ENCODE data around the gene NR4A3. TPM values are rescaled to one million over a fixed set of nuclear protein-coding genes. Genes with fewer than 3 reads are reported as not detected.
A peak's percentile ranks its signal among the peaks of the same experiment; 100 is the strongest.

NR4A3 gene
- total RNA-seq, 5 donors from 2014 or later (not counting 1 experiment from before 2014, with no cell fraction given), result 1.3 to 45.0 (median 1.8) TPM

DNA sequence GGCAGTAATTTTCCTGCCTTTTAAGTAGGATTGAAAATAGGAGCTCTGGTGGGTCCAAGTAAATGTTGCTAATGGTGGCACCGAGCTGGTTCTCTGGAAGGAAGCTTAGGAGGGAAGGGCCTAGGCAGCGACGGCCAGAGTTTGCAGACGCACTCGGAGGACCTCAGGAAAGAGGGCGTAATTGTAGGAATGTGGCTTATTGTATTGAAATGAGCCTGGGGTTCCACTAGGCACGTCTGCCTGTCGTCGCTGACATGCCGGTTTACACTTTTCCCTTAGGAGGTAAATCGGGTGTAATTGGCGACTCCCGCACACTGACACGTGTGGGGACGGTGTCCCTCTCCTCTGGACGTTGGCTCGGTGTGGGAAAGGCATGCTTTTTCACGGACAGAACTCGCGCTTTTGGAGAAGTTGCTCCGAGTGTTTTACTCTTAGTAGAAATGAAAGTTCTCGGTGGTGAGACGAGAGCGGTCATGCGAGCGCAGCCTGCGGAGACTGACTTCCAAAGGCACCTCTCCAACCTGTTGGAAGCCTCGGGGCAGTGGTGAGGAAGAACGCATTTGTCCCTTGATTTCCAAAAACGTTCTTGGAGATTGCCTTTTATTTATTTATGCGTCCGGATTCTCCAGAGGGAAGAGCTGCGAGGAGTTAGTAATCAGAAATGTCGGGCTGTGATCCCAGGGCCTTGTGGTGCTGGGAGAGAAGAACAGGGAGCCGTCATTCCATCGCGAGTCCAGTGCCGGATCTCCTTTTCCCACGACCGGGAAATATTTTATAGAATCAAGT, 1.3 kb downstream of the NR4A3 start:
- WGBS (ENCODE audit: insufficient coverage), result under 1% methylated on average over 33 of the region's 40 CpGs
- Mint-ChIP-seq H3K27ac (peak overlapping the region in 1 of 2 donors; percentile 79), H3K9me3 (no peaks in the 10 kb centered on the region), H3K4me3 (peak overlapping the region; percentile 92 to 95 (median 94)), H3K27me3 (peaks cover 38 to 54% of the 10 kb centered on the region in 2 donors), H3K36me3 (peaks cover 5% of the 10 kb centered on the region), H3K4me1 (peaks cover 64 to 77% (median 71%) of the 10 kb centered on the region in 3 donors)
- Histone ChIP-seq H3K36me3 (ENCODE audit: control insufficient read depth in 2 of 2, extremely low read depth in 1 of 2, insufficient read depth in 1 of 2, low read length in 1 of 2) (no peaks in the 10 kb centered on the region), H3K27me3 (replicated peaks in 1 of 2; ENCODE audit: control insufficient read depth in 2 of 2, extremely low read depth in 1 of 2, insufficient read depth in 2 of 2, low read length in 1 of 2) (peaks cover 7 to 46% of the 10 kb centered on the region in 2 experiments), H3K4me3 (ENCODE audit: control insufficient read depth in 1 of 2, extremely low read depth in 1 of 2, low read length in 1 of 2) (peak overlapping the region; percentile 75 to 86), H3K4me1 (ENCODE audit: control insufficient read depth in 1 of 2, extremely low read depth in 1 of 2, insufficient read depth in 2 of 2, low read length in 2 of 2) (peaks cover 41 to 64% of the 10 kb centered on the region in 2 experiments), H3K27ac (ENCODE audit: low read length) (no peak overlapping the region), H3K9me3 (no peaks in the 10 kb centered on the region)
- CTCF ChIA-PET, result interaction anchor here in 1 of 2 donors (0.5 to 2.6 kb wide), 3 partner anchors 12 to 600 kb away, joined by 3 to 7 read pairs (median 5); no protein-coding TSS in a partner anchor
- ATAC-seq (replicated peaks in 1 of 4) (no peak), DNase-seq (peak in 3 of 35 experiments; percentile 20 to 44 (median 30))
- POLR2A ChIA-PET, result interaction anchor here (0.6 to 1.0 kb wide), 4 partner anchors 84 to 1893 kb away, joined by 3 to 4 read pairs (median 3); no protein-coding TSS in a partner anchor

DNA sequence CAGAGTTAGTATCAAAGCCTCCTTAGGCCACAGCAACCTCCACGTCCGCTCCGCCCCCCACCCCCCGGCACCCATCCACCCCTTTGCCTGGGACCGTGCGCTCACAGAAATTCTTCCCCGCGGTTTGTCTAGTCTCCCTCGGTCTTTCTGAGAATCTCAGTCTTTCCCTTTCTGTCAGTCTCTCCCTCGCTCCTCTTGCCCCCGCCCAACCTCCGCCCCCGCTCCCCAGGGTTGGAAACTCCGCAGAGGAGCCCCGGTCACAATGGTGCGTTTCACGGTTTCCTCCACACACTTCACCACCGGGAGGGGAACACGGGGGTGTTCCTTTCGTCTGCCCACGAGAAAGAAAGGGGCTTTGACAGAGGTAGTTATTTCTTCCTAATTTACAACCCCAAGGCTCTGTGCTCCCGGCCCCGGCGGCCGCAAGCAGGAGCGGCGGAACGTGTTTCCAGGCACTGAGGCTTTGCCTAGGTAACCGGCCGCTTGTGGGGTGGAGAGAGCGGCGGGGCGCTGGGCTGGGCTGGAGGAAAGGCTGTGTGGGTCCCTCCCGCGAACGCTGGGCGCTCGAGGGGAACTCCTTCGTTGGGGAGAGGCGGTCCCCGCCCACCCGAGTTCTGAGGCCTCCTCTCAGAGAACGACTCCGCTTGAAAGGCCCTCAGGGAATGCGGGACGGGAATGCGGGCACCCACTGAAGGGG, 2.1 kb downstream of the NR4A3 start:
- peak in 30 of 35 experiments; percentile 10 to 71 (median 42) for DNase-seq
- peaks cover 38 to 59% of the 10 kb centered on the region in 2 experiments for H3K4me1 ChIP-seq (ENCODE audit: control insufficient read depth in 1 of 2, extremely low read depth in 1 of 2, insufficient read depth in 2 of 2, low read length in 2 of 2)
- Mint-ChIP-seq H3K4me1 (peaks cover 57 to 72% (median 64%) of the 10 kb centered on the region in 3 donors), H3K27ac (no peak overlapping the region), H3K36me3 (peaks cover 7% of the 10 kb centered on the region), H3K9me3 (no peaks in the 10 kb centered on the region), H3K4me3 (peak overlapping the region; percentile 92 to 95 (median 94)), H3K27me3 (peaks cover 40 to 57% of the 10 kb centered on the region in 2 donors)
- ChIA-PET CTCF (interaction anchor here in 1 of 2 donors (0.9 to 2.6 kb wide), 10 partner anchors 13 to 187 kb away, joined by 3 to 11 read pairs (median 4); partner anchors contain the start of gene STX17), POLR2A (interaction anchor here in 1 of 2 donors (0.5 to 0.9 kb wide), 2 partner anchors 33 to 1776 kb away, joined by 3 to 4 read pairs; no protein-coding TSS in a partner anchor)
- no peaks in the 10 kb centered on the region for H3K36me3 ChIP-seq (ENCODE audit: control insufficient read depth in 2 of 2, extremely low read depth in 1 of 2, insufficient read depth in 1 of 2, low read length in 1 of 2)
- 1% methylated on average over 28 of the region's 47 CpGs for WGBS (ENCODE audit: insufficient coverage)
- no peak overlapping the region for H3K27ac ChIP-seq (ENCODE audit: low read length)
- peak overlapping the region; percentile 75 to 86 for H3K4me3 ChIP-seq (ENCODE audit: control insufficient read depth in 1 of 2, extremely low read depth in 1 of 2, low read length in 1 of 2)
- no peaks in the 10 kb centered on the region for H3K9me3 ChIP-seq
- no peak for ATAC-seq (replicated peaks in 1 of 4)
- H3K27me3 ChIP-seq (replicated peaks in 1 of 2; ENCODE audit: control insufficient read depth in 2 of 2, extremely low read depth in 1 of 2, insufficient read depth in 2 of 2, low read length in 1 of 2), result peaks cover 7 to 51% of the 10 kb centered on the region in 2 experiments

DNA sequence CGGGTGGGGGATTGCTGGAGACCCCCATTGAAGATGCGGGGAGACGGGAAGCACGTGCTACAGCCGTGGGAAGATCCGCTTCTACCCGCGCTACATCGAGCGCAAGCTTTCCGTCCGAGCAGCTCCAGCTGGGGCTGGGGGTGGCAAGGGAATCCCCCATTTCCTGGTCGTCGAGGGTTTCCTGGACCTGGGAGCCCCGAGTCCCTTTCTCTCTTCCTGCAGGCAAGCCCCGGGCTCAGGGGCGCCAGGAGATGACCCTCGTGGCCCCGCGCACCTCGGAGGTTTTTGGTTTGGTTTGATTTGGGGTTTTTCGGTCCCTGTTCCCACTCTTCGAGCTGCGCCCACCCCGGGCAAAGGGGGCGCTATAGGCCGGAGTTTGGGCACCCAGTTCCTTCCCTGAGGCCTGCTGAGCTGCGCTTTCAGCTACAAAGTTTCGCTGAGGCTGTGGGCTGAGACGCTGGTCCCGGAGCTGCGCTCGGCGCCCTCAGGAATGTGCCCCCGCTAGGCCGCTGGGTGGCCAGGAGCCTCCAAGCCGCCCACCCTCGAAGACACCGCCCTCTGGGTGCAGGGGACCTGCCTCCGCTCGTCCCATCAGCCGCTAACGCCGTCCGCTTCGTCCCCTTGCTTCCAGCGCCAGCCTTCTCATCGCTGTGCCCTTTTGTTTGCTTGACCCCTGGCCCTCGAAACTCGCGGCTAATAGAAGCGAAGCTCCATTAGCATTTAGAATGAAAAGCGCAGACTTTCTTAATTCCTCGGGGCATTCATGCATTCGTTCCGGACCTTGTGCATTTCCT, 2.9 kb downstream of the NR4A3 start:
- no peaks in the 10 kb centered on the region for H3K9me3 ChIP-seq
- 5% methylated on average over 48 of the region's 56 CpGs for whole genome bisulfite sequencing (ENCODE audit: insufficient coverage)
- H3K4me3 ChIP-seq (ENCODE audit: control insufficient read depth in 1 of 2, extremely low read depth in 1 of 2, low read length in 1 of 2), result peak overlapping the region; percentile 71 to 75
- DNase-seq (peak; percentile 30 to 81 (median 66)), ATAC-seq (replicated peaks in 1 of 4) (no peak)
- no peaks in the 10 kb centered on the region for H3K36me3 ChIP-seq (ENCODE audit: control insufficient read depth in 2 of 2, extremely low read depth in 1 of 2, insufficient read depth in 1 of 2, low read length in 1 of 2)
- H3K27ac Mint-ChIP-seq, result no peak overlapping the region
- peaks cover 34 to 55% of the 10 kb centered on the region in 2 experiments for H3K4me1 ChIP-seq (ENCODE audit: control insufficient read depth in 1 of 2, extremely low read depth in 1 of 2, insufficient read depth in 2 of 2, low read length in 2 of 2)
- peak overlapping the region; percentile 92 to 95 (median 94) for H3K4me3 Mint-ChIP-seq
- H3K27ac ChIP-seq (ENCODE audit: low read length), result no peak overlapping the region
- ChIA-PET POLR2A (interaction anchor here (0.5 to 1.5 kb wide), 11 partner anchors 14 to 1776 kb away, joined by 3 to 13 read pairs (median 4); no protein-coding TSS in a partner anchor), CTCF (interaction anchor here (0.6 to 1.4 kb wide), 16 partner anchors 21 to 771 kb away, joined by 3 to 20 read pairs (median 4); partner anchors contain the start of gene STX17 (in 1 of the 2))
- H3K4me1 Mint-ChIP-seq, result peaks cover 52 to 69% (median 59%) of the 10 kb centered on the region in 3 donors
- H3K27me3 ChIP-seq (replicated peaks in 1 of 2; ENCODE audit: control insufficient read depth in 2 of 2, extremely low read depth in 1 of 2, insufficient read depth in 2 of 2, low read length in 1 of 2), result peaks cover 11 to 57% of the 10 kb centered on the region in 2 experiments
- H3K36me3 Mint-ChIP-seq, result peaks cover 15% of the 10 kb centered on the region
- H3K27me3 Mint-ChIP-seq, result peaks cover 47 to 64% of the 10 kb centered on the region in 2 donors
- H3K9me3 Mint-ChIP-seq, result no peaks in the 10 kb centered on the region

DNA sequence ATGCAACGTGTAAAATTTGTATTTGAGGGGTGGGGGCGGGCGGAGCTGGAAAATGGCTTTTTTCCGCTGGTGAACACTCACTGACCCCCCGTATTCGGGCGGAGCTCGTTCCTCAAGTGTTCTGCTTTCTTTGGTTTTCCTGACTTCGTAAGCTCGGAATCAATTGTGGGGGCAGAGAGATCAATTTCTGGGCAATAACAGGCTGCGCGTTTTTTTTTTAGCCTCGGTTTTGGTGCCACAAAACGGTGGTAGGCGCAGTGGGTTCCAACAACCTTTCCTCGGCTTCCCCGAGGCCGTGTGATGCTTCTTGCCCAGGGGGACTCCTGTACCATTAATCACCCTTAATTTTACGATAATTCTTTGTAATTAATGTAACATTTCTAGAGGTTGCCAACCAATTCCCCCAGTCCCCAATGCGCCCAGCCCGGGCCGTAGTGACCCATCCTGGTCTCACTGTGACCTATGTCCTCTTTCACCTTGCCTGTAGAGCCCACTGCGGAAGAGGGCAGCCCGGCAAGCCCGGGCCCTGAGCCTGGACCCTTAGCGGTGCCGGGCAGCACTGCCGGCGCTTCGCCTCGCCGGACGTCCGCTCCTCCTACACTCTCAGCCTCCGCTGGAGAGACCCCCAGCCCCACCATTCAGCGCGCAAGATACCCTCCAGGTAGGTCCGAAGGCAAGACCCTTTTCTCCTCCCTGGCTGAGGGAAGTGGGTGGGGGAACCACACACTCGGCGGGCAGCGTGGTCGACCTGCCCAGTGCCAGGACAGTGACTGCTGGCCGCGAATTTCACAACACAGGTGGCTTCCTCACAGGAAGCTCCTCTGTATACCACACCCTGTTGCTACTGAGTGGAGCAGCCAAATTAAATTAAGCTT, 3.7 kb downstream of the NR4A3 start:
- no peaks in the 10 kb centered on the region for H3K9me3 Mint-ChIP-seq
- H3K4me1 ChIP-seq (ENCODE audit: control insufficient read depth in 1 of 2, extremely low read depth in 1 of 2, insufficient read depth in 2 of 2, low read length in 2 of 2), result peaks cover 31 to 51% of the 10 kb centered on the region in 2 experiments
- no peak overlapping the region for H3K27ac Mint-ChIP-seq
- 33% methylated on average over 22 of the region's 44 CpGs for WGBS (ENCODE audit: insufficient coverage)
- H3K4me3 ChIP-seq (ENCODE audit: control insufficient read depth in 1 of 2, extremely low read depth in 1 of 2, low read length in 1 of 2), result peak overlapping the region; percentile 71 to 75
- peaks cover 52 to 70% of the 10 kb centered on the region in 2 donors for H3K27me3 Mint-ChIP-seq
- H3K27ac ChIP-seq (ENCODE audit: low read length), result no peak overlapping the region
- peak overlapping the region; percentile 92 to 95 (median 94) for H3K4me3 Mint-ChIP-seq
- peaks cover 20% of the 10 kb centered on the region for H3K36me3 Mint-ChIP-seq
- H3K36me3 ChIP-seq (ENCODE audit: control insufficient read depth in 2 of 2, extremely low read depth in 1 of 2, insufficient read depth in 1 of 2, low read length in 1 of 2), result no peaks in the 10 kb centered on the region
- peaks cover 48 to 64% (median 55%) of the 10 kb centered on the region in 3 donors for H3K4me1 Mint-ChIP-seq
- ChIA-PET POLR2A (interaction anchor here (0.5 to 1.5 kb wide), 11 partner anchors 13 to 1574 kb away, joined by 3 to 13 read pairs (median 4); no protein-coding TSS in a partner anchor), CTCF (interaction anchor here (0.6 to 1.4 kb wide), 17 partner anchors 21 to 770 kb away, joined by 3 to 20 read pairs (median 4); partner anchors contain the start of gene STX17 (in 1 of the 2))
- peaks cover 15 to 58% of the 10 kb centered on the region in 2 experiments for H3K27me3 ChIP-seq (replicated peaks in 1 of 2; ENCODE audit: control insufficient read depth in 2 of 2, extremely low read depth in 1 of 2, insufficient read depth in 2 of 2, low read length in 1 of 2)
- no peak for ATAC-seq (replicated peaks in 1 of 4)
- DNase-seq, result no peak
- H3K9me3 ChIP-seq, result no peaks in the 10 kb centered on the region

DNA sequence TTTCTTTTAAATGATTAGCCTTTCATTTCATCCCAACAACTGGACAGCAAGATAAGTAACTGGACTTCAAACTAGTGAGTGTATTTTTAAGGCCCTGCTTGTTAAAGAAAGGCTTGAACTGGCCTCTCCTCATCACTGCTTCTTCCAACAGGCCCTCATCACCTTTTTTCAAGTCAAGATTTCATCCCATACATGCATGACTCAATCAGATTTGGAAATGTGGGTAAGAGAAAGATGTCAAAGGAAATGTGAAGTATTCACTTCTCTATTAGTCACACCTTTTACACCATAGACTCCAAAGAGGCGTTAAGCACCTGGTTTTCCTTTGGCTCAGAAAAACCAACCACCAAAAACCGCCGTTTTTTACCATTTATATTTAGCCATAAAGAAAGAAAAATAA, 4.9 kb downstream of the NR4A3 start:
- Histone ChIP-seq H3K27ac (ENCODE audit: low read length) (no peak overlapping the region), H3K4me3 (ENCODE audit: control insufficient read depth in 1 of 2, extremely low read depth in 1 of 2, low read length in 1 of 2) (no peak overlapping the region), H3K4me1 (ENCODE audit: control insufficient read depth in 1 of 2, extremely low read depth in 1 of 2, insufficient read depth in 2 of 2, low read length in 2 of 2) (peaks cover 25 to 41% of the 10 kb centered on the region in 2 experiments), H3K27me3 (replicated peaks in 1 of 2; ENCODE audit: control insufficient read depth in 2 of 2, extremely low read depth in 1 of 2, insufficient read depth in 2 of 2, low read length in 1 of 2) (peaks cover 15 to 58% of the 10 kb centered on the region in 2 experiments), H3K9me3 (no peaks in the 10 kb centered on the region), H3K36me3 (ENCODE audit: control insufficient read depth in 2 of 2, extremely low read depth in 1 of 2, insufficient read depth in 1 of 2, low read length in 1 of 2) (no peaks in the 10 kb centered on the region)
- no CpG with 5 or more reads among the region's 3 CpGs for WGBS (ENCODE audit: insufficient coverage)
- DNase-seq (no peak), ATAC-seq (replicated peaks in 1 of 4) (no peak)
- Mint-ChIP-seq H3K4me1 (peaks cover 46 to 58% (median 46%) of the 10 kb centered on the region in 3 donors), H3K36me3 (peaks cover 22% of the 10 kb centered on the region), H3K4me3 (no peak overlapping the region), H3K27ac (no peak overlapping the region), H3K9me3 (no peaks in the 10 kb centered on the region), H3K27me3 (peaks cover 52 to 73% of the 10 kb centered on the region in 2 donors)
- ChIA-PET POLR2A (interaction anchor here (0.6 to 0.7 kb wide), 3 partner anchors 12 to 263 kb away, joined by 3 to 6 read pairs (median 3); no protein-coding TSS in a partner anchor), CTCF (interaction anchor here in 1 of 2 donors (0.9 kb wide), 1 partner anchor 77 kb away, joined by 3 read pairs; no protein-coding TSS in a partner anchor)
